GM18909 (cell line): ENCODE measurements around the gene LRRC74B.
"Not testable (repeated sequence)": the region's sequence is repeated elsewhere in the genome, so short reads cannot be mapped to it uniquely, and the experiment has no call there.

Experiments
- ATAC-seq: cut with Tn5 transposase; IDR thresholded peaks from one replicate; pipeline ENCODE4 v1.9.1; 2021; ENCODE audit warnings: mild to moderate bottlenecking; ENCODE audit not compliant: unreplicated experiment, poor library complexity

Gene LRRC74B, protein sequence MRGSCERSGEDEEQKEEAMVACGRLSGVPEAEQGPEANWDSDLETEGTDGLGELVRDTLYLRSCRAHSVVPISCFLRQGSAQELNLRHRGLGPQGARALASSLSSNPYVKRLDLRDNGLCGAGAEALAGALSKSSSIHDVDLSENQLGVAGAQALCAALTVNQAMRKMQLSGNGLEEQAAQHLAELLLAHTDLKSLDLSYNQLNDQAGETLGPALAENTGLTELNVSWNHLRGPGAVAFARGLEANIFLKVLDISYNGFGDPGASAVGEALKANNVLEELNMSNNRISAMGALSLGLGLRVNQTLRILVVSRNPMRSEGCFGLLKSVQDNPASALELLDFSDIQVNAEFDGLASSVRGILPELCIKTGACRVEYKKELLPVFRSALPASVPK

DNA sequence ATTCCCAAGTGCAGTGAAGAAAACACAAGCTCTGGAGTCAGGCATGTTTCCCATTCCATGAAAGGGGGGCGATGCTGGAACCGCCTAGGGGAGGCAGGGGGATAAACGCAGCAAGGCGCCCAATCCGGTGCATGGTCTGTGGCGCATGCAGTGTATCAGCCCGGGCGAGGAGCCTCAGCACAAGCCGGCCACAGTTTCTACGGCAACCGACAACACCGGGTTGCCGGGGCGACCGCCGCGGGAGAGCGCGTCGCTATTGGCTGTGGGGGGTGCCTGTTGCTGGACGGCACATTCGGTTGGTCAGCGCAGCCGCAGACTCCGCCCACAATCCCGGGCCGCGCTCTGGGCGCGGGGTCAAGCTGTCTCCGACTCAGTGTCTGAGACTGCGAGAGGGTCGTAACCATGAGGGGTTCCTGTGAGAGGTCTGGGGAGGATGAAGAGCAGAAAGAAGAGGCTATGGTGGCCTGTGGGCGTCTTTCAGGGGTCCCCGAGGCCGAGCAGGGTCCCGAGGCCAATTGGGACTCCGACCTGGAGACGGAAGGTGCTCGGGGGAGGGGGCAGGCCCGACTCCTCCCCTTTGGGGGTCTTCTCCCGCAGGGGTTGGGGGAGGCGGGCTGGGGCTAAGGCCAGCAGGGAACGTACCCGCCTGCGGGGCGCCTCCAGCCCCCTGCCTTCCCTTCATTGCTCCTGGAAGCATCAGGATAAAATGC, at the start of gene LRRC74B:
Gene LRRC74B (plus strand): TSS at position 362 of the 710 bp plus-strand sequence. CDS start 41 bp downstream, at position 403.
- ATAC-seq, result peak; percentile 72

GRCh38 chr22:20996031-20996410, 49.7 kb upstream of the LRRC74B start:
- no peak for ATAC-seq

DNA sequence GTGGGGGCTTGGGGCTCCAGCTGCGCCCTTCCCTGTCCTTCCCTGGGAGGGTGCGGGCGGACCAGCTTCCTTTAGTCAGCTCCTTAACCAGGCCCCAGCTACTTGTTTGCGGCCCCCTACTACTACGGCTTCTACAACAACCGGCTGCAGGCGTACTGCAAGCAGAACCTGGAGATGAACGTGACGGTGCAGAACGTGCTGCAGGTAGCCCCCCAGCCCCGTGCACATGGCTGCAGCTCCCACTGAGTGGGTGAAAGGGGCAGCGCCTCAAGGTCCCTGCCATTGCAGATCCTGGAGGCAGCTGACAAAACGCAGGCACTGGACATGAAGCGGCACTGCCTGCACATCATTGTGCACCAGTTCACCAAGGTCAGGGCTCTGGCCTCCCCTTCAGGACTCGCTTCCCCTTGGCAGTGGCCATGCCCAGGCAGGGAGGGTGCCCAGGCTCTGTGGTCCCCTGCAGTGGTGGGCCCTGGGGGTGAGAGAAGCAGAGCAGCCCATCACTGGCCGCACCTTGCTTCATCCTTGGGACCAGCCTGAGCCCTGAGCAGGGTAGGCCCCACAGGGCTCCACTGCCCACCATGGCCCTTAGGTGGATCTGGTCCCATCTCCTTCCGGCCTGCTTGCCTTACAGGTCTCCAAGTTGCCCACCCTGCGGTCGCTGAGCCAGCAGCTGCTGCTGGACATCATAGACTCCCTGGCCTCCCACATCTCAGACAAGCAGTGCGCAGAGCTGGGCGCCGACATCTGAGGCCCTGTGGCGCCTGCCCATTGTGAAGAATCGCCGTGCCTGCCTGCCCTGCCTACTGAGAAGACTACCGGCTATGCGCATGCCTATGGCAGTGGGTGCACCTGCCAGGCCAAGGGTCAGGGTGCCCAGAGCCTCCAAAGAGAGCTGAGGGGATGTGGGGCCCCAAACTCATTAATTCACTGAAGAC, 48.9 kb upstream of the LRRC74B start:
- ATAC-seq, result no peak

DNA sequence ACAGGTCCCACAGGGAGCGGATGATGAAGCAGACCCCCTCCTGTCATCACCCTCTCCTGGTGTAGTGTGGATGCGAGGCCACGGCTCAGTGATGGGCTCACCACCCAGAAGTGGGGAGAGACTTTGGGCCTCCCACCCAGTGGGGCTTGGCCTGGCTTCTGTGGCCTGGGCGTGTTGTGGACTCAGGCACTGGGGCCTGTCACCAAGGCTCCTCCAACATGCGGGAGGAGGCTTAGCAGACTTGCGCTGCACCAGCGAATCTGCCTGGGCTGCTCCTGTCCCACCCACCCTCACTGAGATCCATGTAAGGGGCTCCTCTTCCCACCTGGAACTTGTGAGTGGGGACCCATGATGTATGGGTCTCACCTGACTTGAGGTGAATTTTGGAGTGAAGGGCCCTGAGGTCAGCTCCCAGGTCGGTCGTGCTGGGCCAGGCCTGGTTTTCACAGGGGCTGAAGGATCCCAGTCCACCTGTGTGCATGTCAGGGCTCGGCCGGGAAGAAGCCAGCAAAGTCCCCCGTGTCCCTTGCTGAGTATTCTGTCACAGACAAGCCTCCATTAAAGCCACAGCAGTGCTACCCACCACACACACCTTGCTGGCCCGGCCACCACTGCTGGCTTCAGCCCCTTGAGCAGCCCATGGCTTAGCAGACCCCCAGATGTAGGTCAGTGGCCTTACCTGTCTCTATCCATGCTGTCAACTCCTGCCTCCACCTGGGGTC, 48.0 kb upstream of the LRRC74B start:
- ATAC-seq, result no peak

DNA sequence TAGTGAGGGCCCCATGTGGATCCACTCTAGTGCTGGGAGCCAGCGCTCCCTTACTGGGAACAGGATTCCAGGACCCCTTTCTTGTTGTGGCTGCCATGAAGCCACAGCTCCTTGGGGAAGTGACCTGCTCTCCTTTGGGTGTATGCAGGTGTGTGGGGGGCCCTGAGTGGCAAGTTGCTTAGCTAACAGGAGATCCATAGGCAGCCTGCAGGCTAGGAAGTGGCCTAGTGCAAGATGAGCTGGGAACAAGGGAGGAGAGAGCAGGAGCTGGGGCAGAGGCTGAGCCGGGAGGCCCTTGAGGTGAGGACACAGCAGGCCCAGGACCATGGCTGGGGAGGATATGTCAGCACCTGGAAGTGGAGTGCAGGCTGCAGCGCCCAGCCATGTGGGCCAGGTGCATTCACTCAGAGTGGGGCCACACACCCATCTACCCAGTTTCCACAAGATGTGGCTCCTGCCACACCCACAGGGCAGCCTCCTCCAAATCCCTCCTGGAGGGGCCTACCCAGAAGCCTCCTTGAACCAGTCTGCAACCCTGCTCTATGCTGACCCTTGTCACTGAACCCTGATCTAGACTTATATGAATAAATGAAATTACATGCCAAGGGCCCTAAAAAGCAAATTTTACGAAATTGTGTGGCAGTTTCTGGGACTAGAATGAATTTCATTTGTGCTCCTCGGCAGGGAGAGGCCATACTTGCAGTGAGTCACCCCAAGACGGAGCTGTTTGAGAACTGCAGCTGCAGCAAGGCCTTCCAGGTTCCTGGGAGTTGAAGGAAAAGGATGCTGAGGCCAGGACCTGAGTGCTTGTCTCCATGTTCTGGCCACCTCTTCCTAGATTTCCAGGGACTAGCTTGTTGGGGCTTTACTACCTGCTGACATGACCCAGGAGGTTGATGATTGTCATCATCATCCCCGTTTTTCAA, 47.1 kb upstream of the LRRC74B start:
- ATAC-seq, result no peak

DNA sequence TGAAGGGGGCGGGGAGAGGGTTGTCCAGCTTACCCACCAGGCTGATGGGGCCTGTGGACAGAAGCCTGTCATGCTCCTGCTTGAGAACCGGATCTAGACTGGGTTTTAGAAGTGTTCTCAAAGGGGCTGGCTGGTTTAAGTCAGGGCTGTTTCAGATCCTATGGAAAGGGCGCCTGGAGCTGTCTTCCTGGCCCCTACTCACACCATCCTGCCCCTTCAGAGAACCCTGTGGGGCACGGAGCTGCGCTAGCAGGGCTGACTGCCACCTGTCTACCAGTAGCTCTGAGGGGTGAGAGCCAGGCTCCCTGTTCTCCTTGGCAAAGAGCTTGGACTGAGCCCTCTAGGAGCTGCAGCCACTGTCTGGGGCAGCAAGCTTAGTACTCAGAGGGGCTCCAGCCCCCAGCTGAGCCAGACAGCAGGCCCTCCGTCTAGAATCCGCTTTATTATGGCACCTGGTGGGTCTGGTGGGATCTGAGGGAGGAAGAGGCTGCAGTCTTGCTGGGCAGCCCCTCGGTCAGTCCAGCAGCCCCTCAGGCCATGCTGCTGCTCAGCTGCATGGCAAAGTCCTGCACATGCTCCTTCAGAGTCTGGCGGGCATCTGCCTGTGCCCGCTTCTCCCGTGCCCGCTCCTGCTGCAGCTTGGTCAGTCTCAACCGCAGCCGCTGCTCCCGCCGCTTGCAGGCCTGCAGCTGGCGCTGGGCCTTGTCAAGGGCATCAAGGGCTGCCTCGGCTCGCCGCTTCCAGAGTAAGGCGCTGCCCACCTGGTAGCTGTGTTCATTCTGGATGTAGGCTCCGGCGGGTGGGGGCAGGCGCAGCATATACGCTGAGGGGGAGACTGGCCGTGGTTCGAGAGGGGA, 46.2 kb upstream of the LRRC74B start:
- ATAC-seq, result no peak

- no peak for ATAC-seq
Observed at GRCh38 chr22:21000207-21000986, 45.3 kb upstream of the LRRC74B start.

DNA sequence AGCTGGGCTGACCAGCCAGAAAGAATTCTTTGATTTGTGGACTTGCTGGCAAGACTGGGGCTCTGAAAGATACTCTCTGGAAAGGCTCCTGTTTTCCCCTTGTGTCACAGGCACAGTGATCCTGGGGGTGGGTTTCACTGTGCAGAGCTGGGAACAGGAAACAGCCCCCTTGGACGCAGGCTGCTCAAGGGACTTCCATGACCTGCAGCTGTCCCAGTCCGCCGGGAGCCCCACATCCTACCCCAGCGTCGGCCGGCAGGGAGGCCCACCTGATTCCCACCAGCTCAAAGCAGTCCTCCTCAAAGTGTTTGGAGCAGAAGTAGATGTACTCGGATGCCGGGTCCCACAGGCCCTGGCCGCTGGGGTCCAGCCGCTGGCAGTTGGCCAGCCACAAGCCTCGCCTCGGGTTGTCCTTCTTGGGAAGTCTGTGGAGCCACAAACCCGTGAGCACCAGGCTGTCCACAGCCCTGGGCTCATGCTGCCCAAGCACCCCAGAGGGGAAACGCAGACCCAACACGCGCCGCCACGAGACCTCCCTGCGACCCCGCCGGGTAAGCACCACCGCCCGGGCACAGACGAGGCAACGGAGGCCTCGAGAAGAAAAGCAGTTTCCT, 44.7 kb upstream of the LRRC74B start:
- ATAC-seq, result peak; percentile 11

DNA sequence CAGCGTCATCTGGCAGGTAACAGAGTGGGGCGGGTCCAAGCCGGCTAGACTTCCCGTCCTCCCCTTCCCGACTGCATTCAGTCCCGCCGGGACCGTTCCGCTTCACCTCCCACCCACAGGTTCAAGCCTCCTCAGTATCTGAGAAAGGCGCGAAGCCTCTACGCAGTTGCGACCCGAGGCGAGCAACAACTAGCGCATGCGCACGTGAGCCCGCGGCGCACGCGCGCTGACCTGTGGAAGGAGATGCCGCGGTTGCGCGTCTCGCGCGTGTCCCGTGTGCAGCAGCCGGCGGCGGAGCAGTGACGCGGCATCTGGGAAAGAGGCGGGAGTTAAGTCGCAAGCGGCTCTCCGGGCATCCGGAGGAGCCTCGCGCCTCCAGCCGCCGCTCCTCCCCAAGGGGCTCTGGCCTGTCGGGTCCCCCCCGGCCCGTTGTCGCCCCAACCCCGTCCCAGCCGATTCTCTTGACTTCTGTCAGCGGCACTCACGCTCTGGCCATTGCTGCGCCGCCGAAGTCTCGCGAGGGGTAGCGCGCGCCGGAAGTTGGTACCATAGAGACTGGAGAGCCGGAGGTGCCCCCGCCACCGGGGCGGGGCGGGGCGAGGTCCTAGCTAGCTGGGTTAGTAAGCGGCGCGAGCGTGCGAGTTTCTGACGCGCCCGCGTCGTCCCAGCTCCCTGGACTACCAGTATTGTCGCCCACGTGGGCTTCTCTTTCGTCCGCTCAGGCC, 44.0 kb upstream of the LRRC74B start, which contains the start of gene THAP7:
Gene THAP7 (minus strand): TSS at position 518 of the 725 bp plus-strand sequence. CDS start 207 bp downstream, at position 311.
- peak; percentile 88 for ATAC-seq

DNA sequence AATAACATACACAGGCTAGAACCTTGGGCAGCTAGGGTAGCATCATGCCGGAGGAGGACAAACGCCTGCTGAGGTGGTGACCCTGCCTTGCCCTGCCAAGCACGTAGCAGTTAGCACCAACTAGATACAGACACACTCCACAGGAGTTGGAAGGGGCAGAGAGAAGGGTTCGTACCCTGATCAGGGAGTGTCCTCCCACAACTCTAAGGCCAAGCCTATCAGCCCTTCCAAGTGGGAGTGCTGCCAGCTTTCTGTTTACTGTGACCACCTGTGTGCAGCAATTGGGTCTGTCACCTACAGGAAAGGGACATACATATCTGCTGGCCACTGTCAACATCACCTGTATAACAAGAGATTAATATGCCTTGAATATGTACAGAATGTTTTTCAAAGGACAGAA, 42.0 kb upstream of the LRRC74B start:
- ATAC-seq, result no peak

DNA sequence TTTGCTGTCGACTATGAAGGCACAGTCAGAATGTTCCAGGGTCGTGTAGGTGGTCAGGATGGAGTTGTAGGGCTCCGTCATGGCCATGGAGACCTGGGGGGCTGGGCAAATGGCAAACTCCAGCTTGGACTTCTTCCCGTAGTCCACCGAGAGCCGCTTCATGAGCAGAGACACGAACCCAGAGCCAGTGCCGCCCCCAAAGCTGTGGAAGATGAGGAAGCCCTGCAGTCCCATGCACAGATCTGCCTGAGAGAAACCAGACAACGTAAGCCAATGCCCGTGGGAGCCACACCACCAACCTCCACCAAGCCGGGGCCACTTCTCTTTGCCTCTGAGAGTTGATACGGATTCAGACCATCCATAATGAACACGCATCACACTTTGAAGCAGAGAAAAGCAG, 36.5 kb upstream of the LRRC74B start:
- not testable (repeated sequence) for ATAC-seq

DNA sequence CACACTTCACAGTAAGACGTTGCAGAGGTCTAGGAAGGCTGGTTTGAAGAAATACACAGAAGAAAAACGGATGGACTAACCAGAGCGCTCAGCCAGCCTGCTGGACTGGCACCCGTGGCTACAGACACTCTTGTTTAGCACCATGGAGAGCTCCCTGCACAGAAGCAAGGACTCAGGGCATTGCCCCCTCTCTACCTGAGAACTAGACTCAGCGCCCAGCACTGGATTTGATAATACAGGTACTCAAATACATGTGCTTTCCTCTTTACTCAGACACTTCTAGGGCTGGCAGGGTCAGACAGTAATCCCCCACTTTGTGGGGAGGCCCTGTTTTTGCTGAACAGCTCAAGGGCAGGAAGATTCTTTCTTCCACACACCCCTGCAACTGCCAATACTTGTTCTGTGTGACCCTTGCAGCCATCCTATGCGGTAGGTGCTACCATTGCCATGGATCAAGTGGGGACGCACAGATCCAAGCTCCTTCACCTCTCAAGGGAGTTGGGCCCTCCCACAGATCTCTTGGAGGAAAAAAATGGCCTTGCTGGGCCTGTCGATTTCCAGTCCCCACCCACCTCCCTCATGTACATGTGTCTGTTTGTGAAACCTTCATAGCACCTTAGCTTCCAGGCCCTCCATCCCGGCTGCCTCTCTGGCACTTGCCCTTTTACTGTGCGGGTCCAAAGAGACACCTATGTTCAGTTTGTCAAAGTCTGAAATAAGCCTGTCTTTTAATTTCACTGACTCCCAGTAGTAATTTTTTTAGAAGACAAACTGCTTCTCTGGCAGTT, 35.9 kb upstream of the LRRC74B start:
- ATAC-seq, result no peak

GRCh38 chr22:21010426-21011113, 35.2 kb upstream of the LRRC74B start:
- ATAC-seq, result no peak

DNA sequence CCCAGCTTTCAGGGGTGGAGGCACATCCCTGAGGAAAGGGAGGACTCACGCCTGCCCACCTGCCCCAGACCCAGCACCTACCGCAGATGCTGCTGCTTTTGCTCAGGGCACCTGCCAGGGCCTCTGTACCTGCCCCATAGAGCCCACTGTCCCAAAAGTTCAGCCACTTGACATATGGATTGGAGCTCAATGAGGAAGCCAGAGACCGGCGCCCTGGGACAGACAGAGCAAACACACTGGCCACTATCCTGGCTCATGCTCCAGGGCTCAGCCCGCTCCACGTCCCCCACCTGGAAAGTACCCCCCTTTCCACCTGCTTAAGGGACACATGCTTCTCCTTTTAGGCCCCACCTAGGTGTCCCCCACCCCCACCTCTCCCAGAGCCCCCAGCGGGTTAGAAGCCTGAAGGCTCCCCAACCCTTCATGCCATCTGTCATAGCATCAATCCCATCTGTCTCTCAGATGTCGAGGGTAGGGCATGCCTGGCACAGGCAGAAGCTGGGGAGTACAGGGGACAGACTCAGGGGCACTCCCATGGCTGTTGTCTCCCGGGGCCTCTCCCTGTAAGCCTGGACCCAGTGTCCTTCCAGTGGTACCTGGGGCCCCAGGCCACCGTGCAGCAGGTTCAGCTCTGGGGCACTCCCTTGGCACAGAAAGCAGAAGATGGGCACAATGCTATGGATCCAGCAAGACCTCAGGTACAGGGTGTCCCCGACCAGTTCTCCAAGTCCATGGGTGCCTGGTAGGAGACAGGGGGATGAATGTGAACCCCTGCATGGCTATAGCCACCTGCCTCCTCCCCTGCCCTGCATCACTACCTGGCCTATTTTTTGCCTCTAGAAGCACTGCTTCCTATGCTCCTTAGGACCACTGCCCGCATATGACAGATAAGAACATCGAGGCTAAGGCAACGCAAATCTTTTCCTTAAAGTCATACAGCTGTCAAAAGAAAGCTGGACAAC, 33.0 kb upstream of the LRRC74B start:
- ATAC-seq, result no peak
